8988T (cell line): ENCODE measurements around the gene ATP8A2.
"Not testable (repeated sequence)": the region's sequence is repeated elsewhere in the genome, so short reads cannot be mapped to it uniquely, and the experiment has no call there.

Experiments
- DNase-seq: peaks from one replicate; pipeline ENCODE4 v3.0.0; 2011

Gene ATP8A2

GRCh38 chr13:25771641-25772478, 400.1 kb downstream of the ATP8A2 start:
- no peak for DNase-seq

- not testable (repeated sequence) for DNase-seq
These were observed 400.8 kb downstream of the ATP8A2 start for GRCh38 chr13:25772534-25772933.

DNA sequence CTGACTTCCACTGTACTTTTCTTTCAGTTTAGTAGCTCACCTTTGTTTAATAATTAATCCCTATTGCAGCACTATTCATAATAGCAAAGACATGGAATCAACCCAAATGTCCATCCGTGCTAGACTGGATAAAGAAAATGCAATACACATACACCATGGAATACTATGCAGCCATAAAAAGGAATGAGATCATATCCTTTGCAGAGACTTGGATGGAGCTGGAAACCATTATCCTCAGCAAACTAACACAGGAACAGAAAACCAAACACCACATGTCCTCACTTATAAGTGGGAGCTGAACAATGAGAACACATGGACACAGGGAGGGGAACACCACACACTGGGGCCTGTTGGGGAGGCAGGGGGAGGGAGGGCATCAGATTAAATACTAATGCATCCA, 402.3 kb downstream of the ATP8A2 start:
- DNase-seq: not testable (repeated sequence)

- DNase-seq: no peak
These were observed 403.5 kb downstream of the ATP8A2 start for GRCh38 chr13:25775275-25775674.

GRCh38 chr13:25775986-25776385, 404.2 kb downstream of the ATP8A2 start:
- DNase-seq: no peak

GRCh38 chr13:25776722-25777121, 404.9 kb downstream of the ATP8A2 start:
- no peak for DNase-seq

GRCh38 chr13:25777509-25777908, 405.7 kb downstream of the ATP8A2 start:
- DNase-seq: no peak

DNA sequence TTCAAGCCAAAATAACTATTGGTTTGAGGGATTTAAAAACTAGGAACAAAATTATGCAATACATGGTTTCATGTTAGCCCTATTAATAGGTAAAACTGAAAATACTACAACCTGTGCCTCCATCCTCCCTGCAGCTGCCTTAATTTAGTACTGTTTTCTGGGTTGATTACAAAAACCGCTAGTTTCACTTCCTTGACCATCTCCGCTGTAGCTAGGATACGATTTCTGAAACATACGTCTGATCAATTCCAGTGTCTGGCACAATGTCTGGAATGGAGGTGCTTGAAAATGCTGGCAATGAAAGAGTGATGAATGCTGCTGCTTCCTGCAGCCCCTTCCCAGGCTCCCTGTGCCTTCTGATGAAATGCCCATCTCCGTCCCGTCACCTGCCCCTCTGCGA, 406.6 kb downstream of the ATP8A2 start:
- DNase-seq: no peak

GRCh38 chr13:25778808-25779305, 407.1 kb downstream of the ATP8A2 start:
- no peak for DNase-seq

- no peak for DNase-seq
These were observed 411.3 kb downstream of the ATP8A2 start for GRCh38 chr13:25783076-25783475.

GRCh38 chr13:25783601-25784024, 411.8 kb downstream of the ATP8A2 start:
- DNase-seq: no peak

GRCh38 chr13:25784119-25784518, 412.3 kb downstream of the ATP8A2 start:
- no peak for DNase-seq

DNA sequence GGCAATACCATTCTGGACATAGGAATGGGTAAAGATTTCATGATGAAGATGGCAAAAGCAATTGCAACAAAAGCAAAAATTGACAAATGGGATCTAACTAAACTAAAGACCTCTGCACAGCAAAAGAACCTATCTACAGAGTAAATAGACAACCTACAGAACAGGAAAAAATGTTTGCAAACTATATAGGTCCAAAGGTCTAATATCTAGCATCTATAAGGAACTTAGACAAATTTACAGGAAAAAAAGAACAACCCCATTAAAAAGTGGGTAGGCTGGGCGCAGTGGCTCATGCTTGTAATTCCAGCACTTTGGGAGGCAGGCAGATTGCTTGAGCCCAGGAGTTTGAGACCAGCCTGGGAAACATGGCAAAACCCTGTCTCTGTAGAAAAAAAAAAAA, 418.4 kb downstream of the ATP8A2 start:
- DNase-seq: not testable (repeated sequence)

GRCh38 chr13:25795277-25795676, 423.5 kb downstream of the ATP8A2 start:
- no peak for DNase-seq

- no peak for DNase-seq
These were observed 424.7 kb downstream of the ATP8A2 start for GRCh38 chr13:25796474-25796873.

DNA sequence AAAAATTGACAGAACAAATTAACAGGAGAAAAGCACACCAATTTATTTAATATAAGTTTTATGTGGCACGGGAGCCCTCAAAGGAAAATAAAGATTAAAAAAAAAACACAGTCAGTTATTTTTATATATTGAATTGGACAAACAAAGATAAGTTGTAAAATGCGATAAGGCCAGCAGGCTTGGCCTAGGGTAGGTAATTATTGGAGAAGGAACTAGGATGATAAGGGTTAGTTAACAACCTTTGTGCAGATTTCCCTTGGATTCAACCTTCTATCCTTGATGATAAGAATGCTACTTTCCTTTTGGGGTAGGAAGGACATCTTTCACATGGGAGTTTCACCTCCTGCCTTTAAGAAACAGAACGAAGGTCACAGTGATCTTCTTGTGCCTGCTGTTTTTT, 427.2 kb downstream of the ATP8A2 start:
- DNase-seq: no peak

DNA sequence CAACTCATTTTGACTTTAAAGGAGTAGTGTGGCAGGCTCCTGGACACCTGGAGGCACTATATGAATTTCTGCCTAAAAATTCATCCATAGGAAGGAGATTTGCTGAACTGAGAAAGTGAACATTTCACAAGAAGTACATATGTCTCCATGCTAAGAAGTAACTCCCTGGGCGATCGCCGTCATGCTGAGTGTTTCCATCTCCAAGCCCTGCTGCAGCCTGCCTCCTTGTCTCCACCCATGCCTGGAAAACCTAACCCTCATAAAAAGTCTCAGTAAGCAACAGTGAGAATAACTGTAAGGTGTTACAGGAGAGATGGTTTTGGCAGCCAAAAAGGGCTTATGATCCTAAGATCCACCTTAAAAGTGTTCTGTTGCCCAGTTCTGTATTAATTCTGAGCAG, 428.7 kb downstream of the ATP8A2 start:
- DNase-seq: no peak

- no peak for DNase-seq
These were observed 430.8 kb downstream of the ATP8A2 start for GRCh38 chr13:25802579-25802978.

DNA sequence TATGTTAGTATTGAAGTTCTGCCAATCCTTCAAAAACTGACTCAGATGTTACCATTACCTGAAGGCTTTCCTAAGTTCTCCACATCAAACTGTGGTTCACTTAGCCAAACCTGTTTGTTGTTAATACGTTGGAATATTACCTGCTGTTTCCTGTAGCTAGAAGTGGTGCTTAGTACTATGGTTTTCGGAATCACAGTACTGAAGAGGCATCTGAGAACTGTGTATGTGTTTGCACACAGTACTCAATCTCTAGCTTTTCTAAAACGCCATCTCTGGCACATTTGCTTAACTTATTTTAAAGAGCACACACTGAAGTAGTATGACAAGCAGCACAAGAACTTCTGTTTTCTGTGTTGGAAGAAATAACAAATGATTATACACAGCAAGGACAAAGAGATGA, 431.9 kb downstream of the ATP8A2 start:
- no peak for DNase-seq

DNA sequence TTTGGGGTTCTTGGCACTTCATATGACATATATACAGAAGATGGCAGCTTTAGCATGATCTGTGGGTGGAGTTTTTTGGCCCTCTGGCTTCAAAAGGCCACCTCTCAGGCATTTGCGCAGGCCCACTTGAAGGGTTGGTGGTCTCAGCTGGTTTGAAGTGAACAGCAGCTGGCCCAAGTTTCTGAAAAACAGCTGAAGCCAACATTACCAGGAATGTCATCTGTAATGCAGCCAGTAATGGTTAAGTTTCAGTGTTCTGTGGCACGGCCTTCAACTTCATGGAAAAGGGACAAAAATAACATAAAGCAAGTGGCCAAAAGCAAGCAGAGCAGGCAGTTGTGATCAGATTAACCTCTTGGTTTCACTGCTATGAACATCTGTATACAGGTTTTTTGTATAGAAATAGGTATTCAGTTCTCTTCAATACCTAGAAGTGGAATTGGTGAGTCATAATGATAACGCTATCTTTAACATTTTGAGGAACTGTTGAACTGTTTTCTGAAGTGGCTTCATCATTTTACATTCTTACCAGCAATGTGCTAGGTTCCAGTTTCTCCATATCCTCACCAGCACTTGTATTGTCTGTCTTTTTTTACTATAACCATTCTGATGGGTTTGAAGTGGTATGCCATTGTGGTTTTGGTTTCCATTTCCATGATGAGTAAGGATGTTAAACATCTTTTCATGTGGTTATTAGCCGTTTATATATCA, 434.6 kb downstream of the ATP8A2 start:
- DNase-seq: no peak

DNA sequence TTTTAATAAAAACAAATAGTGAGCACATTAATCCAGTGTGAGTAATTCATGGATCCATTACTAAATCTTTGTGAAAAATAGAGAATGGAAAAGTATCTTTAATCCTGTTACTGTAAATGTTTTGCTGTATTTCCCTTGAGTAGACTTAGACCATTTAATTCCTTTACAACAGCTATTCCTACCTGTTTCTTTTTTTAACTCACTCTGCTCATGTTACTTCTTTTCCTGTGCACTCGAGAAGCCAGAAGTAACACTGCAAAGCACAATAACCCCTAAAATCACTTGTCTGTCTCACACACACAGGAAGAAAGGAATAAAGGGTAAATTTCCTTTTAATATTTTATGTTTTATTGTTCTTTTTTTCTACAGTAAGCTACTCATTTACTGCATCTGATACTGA, 435.8 kb downstream of the ATP8A2 start:
- DNase-seq: no peak

GRCh38 chr13:25811506-25811905, 439.7 kb downstream of the ATP8A2 start:
- DNase-seq: no peak

GRCh38 chr13:25816239-25816638, 444.5 kb downstream of the ATP8A2 start:
- no peak for DNase-seq

GRCh38 chr13:25819856-25820530, 448.2 kb downstream of the ATP8A2 start:
- no peak for DNase-seq
